Stomach (tissue), 4 donors: ENCODE data around the gene ANKRD35.

ENCODE experiments used
- POLR2A ChIP-seq, 4 donors: fragments of 450-650 bp; IDR thresholded peaks; one replicate each; pipeline ENCODE4 v1.6.1; 2016; ENCODE audit warnings: antibody characterized with exemption in 4 of 4, control low read depth in 2 of 4, mild to moderate bottlenecking in 1 of 4, moderate library complexity in 1 of 4
- POLR2AphosphoS5 ChIP-seq, 3 donors: sonication (generic); formaldehyde crosslinking; IDR thresholded peaks; one replicate each; pipeline ENCODE4 v1.6.1; 2016; ENCODE audit warnings: antibody characterized with exemption in 3 of 3
- TF ChIP-seq, protein P1 (sequence below), 7 experiments: fragments of 450-650 bp in 4 of 7; fragments of 200-600 bp in 3 of 7; sonication (generic) in 3 of 7; IDR thresholded peaks; one replicate each; pipeline ENCODE4 v1.5.1; 2016 to 2019; ENCODE audit warnings: antibody characterized with exemption in 7 of 7, control low read depth in 2 of 7, mild to moderate bottlenecking in 1 of 7

- no peak for TF ChIP-seq POLR2A (IDR thresholded peaks at IDR 0.05)
- TF ChIP-seq, protein P1, sequence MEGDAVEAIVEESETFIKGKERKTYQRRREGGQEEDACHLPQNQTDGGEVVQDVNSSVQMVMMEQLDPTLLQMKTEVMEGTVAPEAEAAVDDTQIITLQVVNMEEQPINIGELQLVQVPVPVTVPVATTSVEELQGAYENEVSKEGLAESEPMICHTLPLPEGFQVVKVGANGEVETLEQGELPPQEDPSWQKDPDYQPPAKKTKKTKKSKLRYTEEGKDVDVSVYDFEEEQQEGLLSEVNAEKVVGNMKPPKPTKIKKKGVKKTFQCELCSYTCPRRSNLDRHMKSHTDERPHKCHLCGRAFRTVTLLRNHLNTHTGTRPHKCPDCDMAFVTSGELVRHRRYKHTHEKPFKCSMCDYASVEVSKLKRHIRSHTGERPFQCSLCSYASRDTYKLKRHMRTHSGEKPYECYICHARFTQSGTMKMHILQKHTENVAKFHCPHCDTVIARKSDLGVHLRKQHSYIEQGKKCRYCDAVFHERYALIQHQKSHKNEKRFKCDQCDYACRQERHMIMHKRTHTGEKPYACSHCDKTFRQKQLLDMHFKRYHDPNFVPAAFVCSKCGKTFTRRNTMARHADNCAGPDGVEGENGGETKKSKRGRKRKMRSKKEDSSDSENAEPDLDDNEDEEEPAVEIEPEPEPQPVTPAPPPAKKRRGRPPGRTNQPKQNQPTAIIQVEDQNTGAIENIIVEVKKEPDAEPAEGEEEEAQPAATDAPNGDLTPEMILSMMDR (IDR thresholded peaks at IDR 0.05), result no peak
- no peak for TF ChIP-seq POLR2AphosphoS5 (IDR thresholded peaks at IDR 0.05)
Observed at GRCh38 chr1:145826030-145826429, 59.6 kb downstream of the ANKRD35 start.
